ENCODE data around the gene ESYT3.

The ESYT3 gene

GRCh38 chr3:138457863-138458735 is 23.7 kb downstream of the ESYT3 start:
- TF ChIP-seq CTCF (IDR thresholded peaks at IDR 0.05; ENCODE audit: extremely low read depth, missing control alignments) = no peak
- DNase-seq (ENCODE audit: low spot score) = no peak

- DNase-seq (ENCODE audit: low spot score) = no peak
- no peak for TF ChIP-seq CTCF (IDR thresholded peaks at IDR 0.05; ENCODE audit: extremely low read depth, missing control alignments)
These were observed 24.5 kb downstream of the ESYT3 start for GRCh38 chr3:138458774-138459499.

- no peak for TF ChIP-seq CTCF (IDR thresholded peaks at IDR 0.05; ENCODE audit: extremely low read depth, missing control alignments)
- no peak for DNase-seq (ENCODE audit: low spot score)
These were observed 25.5 kb downstream of the ESYT3 start for GRCh38 chr3:138459619-138460535.

GRCh38 chr3:138460536-138461205 is 26.3 kb downstream of the ESYT3 start:
- no peak for TF ChIP-seq CTCF (IDR thresholded peaks at IDR 0.05; ENCODE audit: extremely low read depth, missing control alignments)
- DNase-seq (ENCODE audit: low spot score) = no peak

GRCh38 chr3:138461246-138461645 is 26.8 kb downstream of the ESYT3 start:
- TF ChIP-seq CTCF (IDR thresholded peaks at IDR 0.05; ENCODE audit: extremely low read depth, missing control alignments) = no peak
- DNase-seq (ENCODE audit: low spot score) = no peak

- DNase-seq (ENCODE audit: low spot score) = no peak
- TF ChIP-seq CTCF (IDR thresholded peaks at IDR 0.05; ENCODE audit: extremely low read depth, missing control alignments) = no peak
These were observed 27.5 kb downstream of the ESYT3 start for GRCh38 chr3:138461896-138462295.

Measured in GM20000 (cell line).